ENCODE measurements around the gene SMIM13. TPM values are rescaled to one million over a fixed set of nuclear protein-coding genes. Genes with fewer than 3 reads are reported as not detected.

The SMIM13 gene
- total RNA-seq, 1 donor from 2014 or later = 12.3 TPM

GRCh38 chr6:11142296-11143027, 48.8 kb downstream of the SMIM13 start:
- intact Hi-C loops (cut with micrococcal nuclease) = no loop called here

GRCh38 chr6:11143394-11144371, 50.0 kb downstream of the SMIM13 start:
- Histone ChIP-seq H3K36me3 (no peaks in the 10 kb centered on the region), H3K27me3 (ENCODE audit: low read depth) (no peaks in the 10 kb centered on the region), H3K27ac (replicated peaks) (no peak overlapping the region), H3K4me3 (no peak overlapping the region), H3K4me1 (no peaks in the 10 kb centered on the region), H3K9me3 (replicated peaks) (no peaks in the 10 kb centered on the region)
- intact Hi-C loops (cut with micrococcal nuclease) = loop anchor here (1.0 kb wide), 1 partner anchor 353 kb away; no protein-coding TSS in a partner anchor
- peak; percentile 56 for DNase-seq
- no peak for TF ChIP-seq CTCF (IDR thresholded peaks at IDR 0.05; ENCODE audit: borderline replicate concordance)

More at GRCh38 chr6:11142296-11143027, 48.8 kb downstream of the SMIM13 start:
- Histone ChIP-seq H3K4me1 (no peaks in the 10 kb centered on the region), H3K36me3 (no peaks in the 10 kb centered on the region), H3K27me3 (ENCODE audit: low read depth) (no peaks in the 10 kb centered on the region), H3K9me3 (replicated peaks) (no peaks in the 10 kb centered on the region), H3K4me3 (no peak overlapping the region), H3K27ac (replicated peaks) (no peak overlapping the region)
- no peak for TF ChIP-seq CTCF (IDR thresholded peaks at IDR 0.05; ENCODE audit: borderline replicate concordance)
- DNase-seq = no peak

- intact Hi-C loops (cut with micrococcal nuclease) = loop anchor here (1.0 kb wide), 1 partner anchor 352 kb away; no protein-coding TSS in a partner anchor
- DNase-seq = peak; percentile 70
- TF ChIP-seq CTCF (IDR thresholded peaks at IDR 0.05; ENCODE audit: borderline replicate concordance) = peak; percentile 94
- Histone ChIP-seq H3K27me3 (ENCODE audit: low read depth) (no peaks in the 10 kb centered on the region), H3K36me3 (no peaks in the 10 kb centered on the region), H3K9me3 (replicated peaks) (no peaks in the 10 kb centered on the region), H3K27ac (replicated peaks) (no peak overlapping the region), H3K4me1 (no peaks in the 10 kb centered on the region), H3K4me3 (no peak overlapping the region)
Measured at GRCh38 chr6:11144393-11144851, 50.8 kb downstream of the SMIM13 start.

- Histone ChIP-seq H3K27ac (replicated peaks) (no peak overlapping the region), H3K4me1 (no peaks in the 10 kb centered on the region), H3K27me3 (ENCODE audit: low read depth) (no peaks in the 10 kb centered on the region), H3K9me3 (replicated peaks) (no peaks in the 10 kb centered on the region), H3K4me3 (no peak overlapping the region), H3K36me3 (no peaks in the 10 kb centered on the region)
- no peak for TF ChIP-seq CTCF (IDR thresholded peaks at IDR 0.05; ENCODE audit: borderline replicate concordance)
- DNase-seq = no peak
- intact Hi-C loops (cut with micrococcal nuclease) = no loop called here
Measured at GRCh38 chr6:11146117-11146826, 52.6 kb downstream of the SMIM13 start.

- no peaks in the 10 kb centered on the region for H3K27me3 ChIP-seq (ENCODE audit: low read depth)
- no peaks in the 10 kb centered on the region for H3K36me3 ChIP-seq
- no peaks in the 10 kb centered on the region for H3K4me1 ChIP-seq
- intact Hi-C loops (cut with micrococcal nuclease) = no loop called here
- H3K27ac ChIP-seq (replicated peaks) = no peak overlapping the region
- H3K9me3 ChIP-seq (replicated peaks) = no peaks in the 10 kb centered on the region
- no peak overlapping the region for H3K4me3 ChIP-seq
- TF ChIP-seq CTCF (IDR thresholded peaks at IDR 0.05; ENCODE audit: borderline replicate concordance) = no peak
- no peak for DNase-seq
Measured at GRCh38 chr6:11149551-11149950, 55.9 kb downstream of the SMIM13 start.
